Stimulated activated naive CD4-positive, alpha-beta T cell treated with Interleukin-2 at 50 U/mL for 16 hours (primary cell): ENCODE measurements around the gene KCND1.

ENCODE experiments used
- DNase-seq: peaks from one replicate; lab custom pipeline; 2025; lab: John Stamatoyannopoulos, UW

Gene KCND1

DNA sequence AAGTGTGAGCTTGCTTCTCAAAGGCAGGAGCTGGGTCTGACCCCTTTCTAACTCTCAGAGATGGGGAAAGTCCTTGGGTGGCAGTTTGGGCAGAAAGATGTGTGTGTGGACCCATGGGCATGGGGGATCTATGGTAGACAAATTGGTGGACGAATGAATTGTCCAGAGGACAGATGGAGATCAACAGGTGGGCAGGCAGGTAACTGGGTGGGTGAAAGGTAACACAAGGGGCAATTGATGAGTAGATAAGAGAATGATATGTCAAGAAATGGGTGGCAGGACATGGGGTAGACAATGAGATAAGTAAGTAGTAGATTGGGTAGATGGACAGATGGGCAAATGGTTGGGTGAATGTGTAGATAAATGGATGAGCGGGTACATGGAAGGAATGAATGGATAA is 2.9 kb upstream of the KCND1 start:
- DNase-seq = no peak

GRCh38 chrX:48974033-48974432 is 2.4 kb upstream of the KCND1 start:
- DNase-seq = no peak

DNA sequence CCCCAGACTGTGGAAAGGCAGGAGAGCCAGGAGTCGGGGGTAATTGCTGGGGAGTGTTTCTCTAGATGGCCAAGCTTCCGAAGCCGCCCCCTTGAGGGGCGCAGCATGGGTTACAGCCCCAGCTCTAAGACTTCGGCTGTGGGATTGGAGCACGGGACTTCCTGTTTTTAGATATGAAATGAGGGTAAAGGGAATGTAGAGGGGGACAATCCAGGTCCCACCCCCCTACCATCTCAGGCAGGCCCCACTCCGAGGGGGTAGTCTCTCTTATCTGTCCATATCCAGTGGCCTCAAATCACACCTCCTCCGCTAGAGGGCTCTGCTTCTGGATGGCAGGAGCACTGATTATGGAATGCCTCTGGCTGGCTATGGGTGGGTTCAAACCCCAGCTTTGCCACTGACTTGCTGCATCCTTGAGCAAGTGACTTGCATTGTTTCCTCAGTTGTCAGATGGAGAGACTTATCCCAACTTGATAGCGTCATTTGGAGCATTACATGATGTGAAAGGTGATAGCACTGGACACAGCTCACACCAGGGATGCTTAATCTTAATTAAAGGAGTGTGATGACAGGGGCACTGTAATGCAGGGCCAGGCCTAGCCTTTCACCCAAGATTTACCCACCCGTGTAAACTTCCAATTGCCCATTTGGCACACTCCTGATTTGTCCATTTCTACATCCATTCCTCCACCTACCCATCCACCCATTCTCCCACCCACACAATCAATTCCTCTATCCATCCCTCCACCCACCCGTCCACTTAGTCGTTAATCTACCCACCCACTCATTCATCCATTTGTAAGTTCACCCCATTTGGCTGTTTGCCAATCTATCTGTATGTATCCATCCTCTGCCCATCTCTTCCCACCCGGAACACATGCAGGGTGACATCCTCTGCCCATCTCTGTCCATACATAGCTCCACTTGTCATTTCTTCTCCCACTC is 848 bp upstream of the KCND1 start:
- peak; percentile 14 for DNase-seq

DNA sequence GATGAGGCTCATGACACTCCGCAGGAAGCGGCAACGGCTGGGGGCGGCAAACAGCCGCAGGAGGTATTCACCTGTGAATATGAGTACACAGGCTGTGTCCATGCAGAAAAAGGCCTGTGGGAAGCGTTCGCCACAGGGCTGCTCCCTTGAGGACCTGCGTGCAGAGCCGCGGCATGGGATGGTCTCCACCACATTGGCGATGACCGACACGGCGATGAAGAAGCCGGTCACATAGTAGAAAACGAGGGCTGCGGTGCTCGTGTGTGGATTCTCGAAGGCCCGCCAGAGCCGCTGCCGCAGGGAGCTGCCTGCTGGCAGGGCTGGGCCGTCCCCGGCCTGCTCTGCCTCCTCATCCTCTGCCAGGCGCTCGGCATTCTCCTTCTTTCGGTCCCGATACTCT is 2.2 kb downstream of the KCND1 start:
- DNase-seq = no peak

DNA sequence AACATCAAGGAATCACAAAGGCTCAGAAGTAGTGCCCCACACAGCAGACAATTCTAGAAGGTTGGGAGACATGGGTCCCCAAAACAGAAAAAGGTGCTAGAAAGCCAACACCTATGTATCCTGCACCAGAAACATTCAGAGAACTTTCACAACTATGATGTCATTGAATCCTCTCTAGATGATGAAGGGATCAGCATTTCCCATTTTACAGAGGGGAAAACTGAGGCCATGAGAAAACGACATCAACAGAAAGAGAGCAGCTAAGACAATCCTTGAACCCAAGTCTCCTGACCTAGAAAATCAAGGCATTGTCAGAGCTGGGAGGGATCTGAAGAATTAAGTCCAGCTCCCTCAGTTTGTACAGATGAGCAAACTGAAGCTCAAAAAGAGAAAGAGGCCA is 3.3 kb downstream of the KCND1 start:
- no peak for DNase-seq

DNA sequence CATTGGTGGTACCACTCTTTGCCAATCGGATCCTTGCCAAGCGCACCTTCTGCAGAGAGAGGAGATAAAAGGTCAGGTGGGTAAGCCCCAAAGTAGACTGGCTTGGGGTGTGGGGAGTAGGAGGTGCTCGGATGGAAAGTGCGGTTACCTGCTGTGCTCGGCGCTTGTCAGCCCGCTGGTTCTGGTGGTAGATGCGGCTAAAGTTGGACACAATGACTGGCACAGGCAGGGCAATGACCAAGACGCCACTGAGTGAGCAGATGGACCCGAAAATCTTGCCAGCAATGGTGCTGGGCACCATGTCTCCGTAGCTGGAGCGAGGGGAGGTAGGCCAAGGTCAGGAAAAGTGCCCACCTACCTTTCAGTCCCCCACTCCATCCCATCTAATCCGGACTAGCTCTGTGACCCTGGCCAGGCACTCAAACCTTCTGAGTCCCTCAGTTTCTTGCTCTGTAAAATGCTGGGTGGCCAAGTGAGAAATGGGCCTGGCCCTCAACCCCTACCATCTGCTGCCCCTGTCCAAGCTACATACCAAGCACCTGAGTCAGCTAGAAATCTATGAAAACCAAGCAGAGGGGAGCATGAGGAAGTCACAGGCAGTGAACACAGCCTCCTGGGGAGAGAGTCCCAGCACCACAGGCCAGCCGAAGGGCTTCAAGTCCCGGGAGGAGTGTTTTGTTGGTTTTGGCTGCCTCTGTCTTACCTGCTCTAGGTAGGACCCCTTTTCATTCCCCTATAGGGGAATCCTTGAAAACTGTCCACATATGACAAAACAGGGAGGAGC is 4.7 kb downstream of the KCND1 start:
- no peak for DNase-seq

- no peak for DNase-seq
Observed at GRCh38 chrX:48965959-48966358, 5.7 kb downstream of the KCND1 start.

GRCh38 chrX:48961585-48962091 is 10.0 kb downstream of the KCND1 start:
- no peak for DNase-seq

- DNase-seq = no peak
Observed at GRCh38 chrX:48960291-48960690, 11.4 kb downstream of the KCND1 start.

DNA sequence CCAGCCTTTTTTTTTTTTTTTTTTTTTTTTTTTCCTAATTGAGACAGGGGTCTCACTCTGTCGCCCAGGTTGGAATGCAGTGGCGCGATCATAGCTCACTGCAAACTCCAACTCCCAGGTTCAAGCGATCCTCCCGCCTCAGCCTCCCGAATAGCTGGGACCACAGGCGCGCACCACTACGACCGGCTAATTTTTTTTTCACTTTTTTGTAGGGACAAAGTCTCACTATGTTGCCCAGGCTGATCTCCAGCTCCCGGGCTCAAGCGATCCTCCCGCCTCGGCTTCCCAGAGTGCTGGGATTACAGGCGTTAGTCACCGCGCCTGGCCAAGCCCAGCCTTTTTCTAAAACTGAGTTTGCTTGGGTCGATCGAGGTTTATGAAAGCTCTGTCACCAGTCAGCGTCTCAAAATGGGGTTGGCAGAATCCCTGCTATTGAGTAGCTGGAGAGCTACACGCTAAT is 13.0 kb downstream of the KCND1 start:
- no peak for DNase-seq

DNA sequence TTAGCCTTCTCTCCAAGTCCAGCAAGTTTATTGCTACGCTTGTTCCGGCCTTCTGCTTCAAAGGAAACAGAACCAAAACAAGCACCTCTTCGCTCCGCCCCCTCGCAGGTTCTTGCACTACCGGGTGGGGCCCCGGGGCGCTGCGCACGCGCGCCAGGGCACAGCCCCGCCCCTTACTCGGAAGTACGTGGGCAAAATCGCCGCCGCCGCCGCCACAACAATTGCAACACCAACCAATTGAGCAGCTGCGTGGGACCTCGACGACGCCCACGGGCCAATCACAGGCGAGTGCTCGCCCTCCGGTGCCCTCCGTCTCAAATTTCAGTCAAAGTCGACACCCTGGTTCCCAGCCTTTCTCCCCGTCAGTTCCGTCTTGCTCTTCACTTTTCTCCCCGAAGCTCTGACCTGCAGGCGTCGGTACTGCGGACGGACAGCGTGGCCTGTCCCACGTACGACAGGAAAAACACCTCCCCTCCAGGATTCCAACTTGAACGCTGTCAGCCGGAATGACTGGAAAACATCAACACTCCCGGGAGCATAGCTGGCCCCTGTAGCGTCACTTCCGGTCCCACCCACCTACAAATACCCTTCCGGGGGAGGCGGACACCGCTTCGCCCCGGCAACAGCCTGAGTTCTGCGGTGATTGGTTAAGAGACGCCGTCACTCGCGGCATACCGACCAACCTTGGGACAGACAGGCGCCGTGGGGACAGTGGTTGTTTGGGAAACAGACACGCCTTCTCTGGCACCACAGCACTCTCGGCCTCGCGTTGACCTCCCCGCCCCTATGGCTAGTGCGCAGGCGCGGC is 13.6 kb downstream of the KCND1 start:
- peak; percentile 92 for DNase-seq

GRCh38 chrX:48957477-48957826 is 14.2 kb downstream of the KCND1 start, which contains the start of gene OTUD5:
Gene OTUD5 (minus strand): TSS chrX:48957607. CDS start chrX:48957570, 37 bp downstream.
- peak; percentile 78 for DNase-seq

DNA sequence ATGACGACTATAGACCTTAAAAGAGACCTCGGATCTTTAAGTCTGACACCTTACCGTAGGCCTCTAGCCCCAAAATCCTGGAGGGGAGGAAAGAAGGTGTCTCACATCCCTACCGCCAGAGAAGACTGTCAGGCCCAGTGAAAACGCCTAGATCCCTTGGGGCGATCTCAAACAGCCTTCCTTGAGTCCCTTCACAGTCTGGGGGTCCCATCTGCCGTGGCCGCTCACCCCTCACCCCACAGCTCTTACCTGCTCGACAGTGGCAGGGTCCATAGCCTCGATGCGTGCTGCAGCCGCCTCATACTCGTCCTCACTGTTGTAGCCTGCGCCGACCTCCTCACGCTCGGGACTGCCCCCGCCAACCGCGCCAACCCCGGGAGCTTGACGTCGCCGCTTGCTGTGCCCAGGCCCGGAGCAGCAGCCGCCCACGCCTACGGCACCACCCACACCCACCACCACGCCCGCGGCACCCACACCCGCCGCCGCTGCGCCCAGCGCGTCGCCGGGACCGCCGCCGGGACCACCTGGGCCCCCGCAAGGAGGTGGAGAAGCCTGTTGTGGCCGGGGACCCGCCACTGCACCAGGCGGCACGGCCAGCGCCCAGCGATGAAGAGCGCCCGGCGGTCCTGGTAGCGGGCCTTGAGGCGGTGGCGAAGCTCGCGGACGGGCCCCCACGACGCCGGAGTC is 14.8 kb downstream of the KCND1 start:
- DNase-seq = peak; percentile 58

- no peak for DNase-seq
Observed at GRCh38 chrX:48948589-48948988, 23.1 kb downstream of the KCND1 start.

DNA sequence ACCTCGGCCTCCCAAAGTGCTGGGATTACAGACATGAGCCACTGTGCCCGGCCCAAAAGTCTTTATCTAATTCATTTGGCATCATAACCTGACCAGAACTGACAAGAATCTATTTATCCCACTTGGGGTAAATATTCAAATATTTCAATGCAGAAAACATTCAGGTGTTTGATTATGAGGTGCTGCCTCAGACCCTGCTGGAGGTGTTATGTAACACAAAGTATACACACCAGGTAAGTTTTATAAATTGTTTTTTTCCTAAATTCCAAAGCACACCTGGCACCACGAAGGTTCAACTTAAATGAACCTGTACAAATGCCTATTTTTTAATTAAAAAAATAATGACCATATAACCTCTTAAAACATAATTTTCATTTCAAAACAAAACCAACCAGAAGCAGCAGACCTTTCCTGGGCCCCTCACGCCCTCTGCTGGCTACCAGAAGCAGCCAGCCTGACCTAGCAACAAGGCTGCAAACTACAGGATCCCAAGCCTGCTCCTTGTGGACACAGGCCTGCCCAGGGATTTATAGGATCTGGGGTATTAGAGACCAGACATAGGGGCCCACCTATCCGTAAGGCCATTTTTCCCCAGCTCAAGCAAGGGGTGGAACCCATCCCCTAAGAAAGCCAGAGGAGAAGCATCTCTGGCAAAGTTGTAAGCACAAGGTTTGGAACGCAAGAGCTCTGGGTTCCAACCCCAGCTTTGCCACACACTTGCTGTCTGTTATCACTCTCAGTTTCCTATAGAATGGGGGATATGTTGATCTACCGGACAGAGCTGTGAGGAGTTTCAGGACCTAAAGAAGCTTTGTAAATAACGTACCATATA is 25.9 kb downstream of the KCND1 start:
- peak; percentile 28 for DNase-seq

- DNase-seq = no peak
Observed at GRCh38 chrX:48942895-48943294, 28.7 kb downstream of the KCND1 start.

GRCh38 chrX:48940404-48940955 is 31.2 kb downstream of the KCND1 start:
- DNase-seq = no peak

- no peak for DNase-seq
Observed at GRCh38 chrX:48939524-48940228, 32.0 kb downstream of the KCND1 start.

GRCh38 chrX:48938721-48939425 is 32.8 kb downstream of the KCND1 start:
- DNase-seq = peak; percentile 78
